Measurements from ENCODE around the gene ERN2. TPM values are rescaled to one million over a fixed set of nuclear protein-coding genes. Genes with fewer than 3 reads are reported as not detected.

Gene ERN2
- total RNA-seq, 1 experiment from 2014 or later: not detected

DNA sequence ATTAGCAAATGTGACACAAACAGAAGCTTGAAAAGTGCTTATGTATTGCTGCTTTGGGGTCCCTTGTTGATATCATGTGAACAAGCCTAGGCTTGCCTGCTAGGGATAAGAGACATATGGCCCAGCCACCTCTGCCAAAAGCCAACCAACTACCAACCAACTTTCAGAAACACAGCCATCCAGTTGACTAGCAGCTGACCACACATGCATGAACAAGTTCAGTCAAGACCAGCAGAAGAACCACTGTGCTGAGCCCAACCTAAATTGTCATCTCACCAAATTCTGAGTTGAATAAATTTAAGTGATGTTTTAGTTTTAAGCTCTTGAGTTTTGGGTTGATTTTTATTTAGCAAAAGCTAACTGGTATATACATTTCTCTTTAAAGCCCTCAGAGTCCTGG lies 3.5 kb downstream of the ERN2 start:
- H3K36me3 ChIP-seq (ENCODE audit: insufficient read depth, low read length): no peaks in the 10 kb centered on the region
- no peaks in the 10 kb centered on the region for H4K20me1 ChIP-seq (ENCODE audit: insufficient read depth, low read depth, low read length)
- no peaks in the 10 kb centered on the region for H3K9me2 ChIP-seq (replicated peaks; ENCODE audit: insufficient read depth, low read length)
- DNase-seq: no peak
- no peak overlapping the region for H3K4me2 ChIP-seq (ENCODE audit: low read depth, low read length, poor library complexity, severe bottlenecking)
- no peak overlapping the region for H2AFZ ChIP-seq (ENCODE audit: low read length)
- no peaks in the 10 kb centered on the region for H3K4me1 ChIP-seq (ENCODE audit: low read length)
- peaks cover 12% of the 10 kb centered on the region for H3K9me3 ChIP-seq (ENCODE audit: low read length)
- H3K79me2 ChIP-seq (ENCODE audit: low read length): no peaks in the 10 kb centered on the region
- H3K9ac ChIP-seq (ENCODE audit: low read length): no peak overlapping the region
- no peaks in the 10 kb centered on the region for H3K27me3 ChIP-seq (ENCODE audit: low read length)
- H3K4me3 ChIP-seq (ENCODE audit: low read length): no peak overlapping the region
- H3K27ac ChIP-seq (ENCODE audit: low read length): no peak overlapping the region

DNA sequence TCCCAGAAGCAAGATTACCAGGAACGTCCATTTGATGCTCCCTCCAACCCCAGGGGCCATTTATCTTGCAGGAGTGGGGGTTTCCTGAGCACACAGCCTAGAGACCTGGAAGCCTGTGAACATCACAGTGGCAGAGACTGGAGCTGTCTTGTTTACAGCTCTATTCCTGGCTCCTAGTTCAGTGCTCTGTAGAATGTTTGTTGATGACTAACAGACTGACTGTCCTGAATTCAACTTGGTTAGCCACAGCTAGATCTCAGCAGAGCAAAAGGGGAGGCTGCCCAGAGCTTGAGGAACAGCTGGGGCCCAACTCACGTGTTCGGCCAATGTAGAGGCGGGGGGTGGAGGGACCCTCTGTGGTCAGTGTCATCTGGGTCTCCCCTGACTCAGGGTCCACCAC lies 6.6 kb downstream of the ERN2 start:
- peaks cover 12% of the 10 kb centered on the region for H3K9me3 ChIP-seq (ENCODE audit: low read length)
- H3K9me2 ChIP-seq (replicated peaks; ENCODE audit: insufficient read depth, low read length): no peaks in the 10 kb centered on the region
- H3K4me3 ChIP-seq (ENCODE audit: low read length): no peak overlapping the region
- H3K27ac ChIP-seq (ENCODE audit: low read length): no peak overlapping the region
- H4K20me1 ChIP-seq (ENCODE audit: insufficient read depth, low read depth, low read length): no peaks in the 10 kb centered on the region
- no peak overlapping the region for H3K9ac ChIP-seq (ENCODE audit: low read length)
- H2AFZ ChIP-seq (ENCODE audit: low read length): no peak overlapping the region
- no peaks in the 10 kb centered on the region for H3K79me2 ChIP-seq (ENCODE audit: low read length)
- H3K27me3 ChIP-seq (ENCODE audit: low read length): peaks cover 4% of the 10 kb centered on the region; the same call in 1 of the 2 replicates
- H3K4me2 ChIP-seq (ENCODE audit: low read depth, low read length, poor library complexity, severe bottlenecking): no peak overlapping the region
- H3K4me1 ChIP-seq (ENCODE audit: low read length): no peaks in the 10 kb centered on the region
- no peaks in the 10 kb centered on the region for H3K36me3 ChIP-seq (ENCODE audit: insufficient read depth, low read length)
- DNase-seq: no peak

DNA sequence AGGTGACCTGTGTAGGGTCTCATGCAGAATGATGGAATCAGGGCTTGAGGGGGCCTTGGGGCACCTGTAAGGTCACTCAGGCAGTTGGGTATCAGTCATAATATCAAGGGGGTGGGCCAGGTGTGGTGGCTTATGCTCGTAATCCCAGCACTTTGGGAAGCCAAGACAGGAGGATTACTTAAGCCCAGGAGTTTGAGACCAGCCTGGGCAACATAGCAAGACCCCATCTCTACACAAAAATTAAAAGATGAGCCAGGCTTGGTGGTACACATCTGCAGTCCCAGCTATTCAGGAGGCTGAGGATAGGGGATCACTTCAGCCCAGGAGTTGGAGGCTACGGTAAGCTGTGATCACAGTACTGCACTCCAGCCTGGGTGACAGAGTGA lies 7.5 kb downstream of the ERN2 start:
- no peak overlapping the region for H3K4me3 ChIP-seq (ENCODE audit: low read length)
- H4K20me1 ChIP-seq (ENCODE audit: insufficient read depth, low read depth, low read length): no peaks in the 10 kb centered on the region
- no peaks in the 10 kb centered on the region for H3K79me2 ChIP-seq (ENCODE audit: low read length)
- H3K9me3 ChIP-seq (ENCODE audit: low read length): peaks cover 12% of the 10 kb centered on the region
- no peaks in the 10 kb centered on the region for H3K9me2 ChIP-seq (replicated peaks; ENCODE audit: insufficient read depth, low read length)
- no peak overlapping the region for H3K4me2 ChIP-seq (ENCODE audit: low read depth, low read length, poor library complexity, severe bottlenecking)
- H2AFZ ChIP-seq (ENCODE audit: low read length): no peak overlapping the region
- H3K27me3 ChIP-seq (ENCODE audit: low read length): peaks cover 4% of the 10 kb centered on the region; the same call in 1 of the 2 replicates
- no peak overlapping the region for H3K27ac ChIP-seq (ENCODE audit: low read length)
- H3K36me3 ChIP-seq (ENCODE audit: insufficient read depth, low read length): no peaks in the 10 kb centered on the region
- peaks cover 3% of the 10 kb centered on the region; the same call in 1 of the 2 replicates for H3K4me1 ChIP-seq (ENCODE audit: low read length)
- no peak for DNase-seq
- H3K9ac ChIP-seq (ENCODE audit: low read length): no peak overlapping the region

DNA sequence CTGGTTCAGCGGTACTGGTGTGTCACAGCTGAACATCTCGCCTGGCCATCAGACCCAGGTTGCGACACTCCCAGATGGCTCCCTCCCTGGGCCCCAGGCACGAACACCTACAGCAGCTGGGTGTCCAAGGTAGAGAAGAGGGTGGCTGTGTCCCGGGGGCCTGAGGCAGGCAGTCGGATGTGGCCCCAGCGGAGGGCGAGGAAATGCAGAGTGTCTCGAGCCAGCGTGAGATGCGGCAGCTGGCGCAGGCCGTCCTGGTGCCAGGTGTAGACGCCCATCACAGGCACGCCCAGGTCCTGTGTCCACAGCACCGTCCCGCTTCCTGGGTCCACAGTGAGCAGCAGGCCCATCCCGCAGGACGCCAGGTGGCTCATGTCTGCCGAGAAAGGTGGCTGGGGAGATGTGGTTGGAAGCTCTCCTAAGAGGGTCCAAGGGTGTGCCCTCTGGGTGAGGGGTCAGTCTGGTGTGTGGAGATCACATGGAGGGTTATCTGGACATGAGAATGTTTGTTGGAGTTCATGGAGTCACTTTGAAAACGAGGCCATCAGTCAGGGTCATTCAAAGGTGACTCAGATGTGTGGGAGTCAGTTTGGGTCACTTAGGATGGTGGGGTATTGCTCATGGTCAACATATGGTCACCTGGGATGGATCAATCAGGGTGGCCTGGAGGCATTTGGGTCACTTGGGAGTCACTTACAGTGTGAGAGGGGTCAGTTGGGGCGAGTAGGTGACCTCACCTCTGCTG lies 8.1 kb downstream of the ERN2 start:
- DNase-seq: no peak
- peaks cover 4% of the 10 kb centered on the region; the same call in 1 of the 2 replicates for H3K27me3 ChIP-seq (ENCODE audit: low read length)
- H3K36me3 ChIP-seq (ENCODE audit: insufficient read depth, low read length): no peaks in the 10 kb centered on the region
- no peak overlapping the region for H3K4me3 ChIP-seq (ENCODE audit: low read length)
- no peak overlapping the region for H3K27ac ChIP-seq (ENCODE audit: low read length)
- H2AFZ ChIP-seq (ENCODE audit: low read length): no peak overlapping the region
- H3K4me1 ChIP-seq (ENCODE audit: low read length): peaks cover 3% of the 10 kb centered on the region; the same call in 1 of the 2 replicates
- H3K9ac ChIP-seq (ENCODE audit: low read length): no peak overlapping the region
- no peaks in the 10 kb centered on the region for H4K20me1 ChIP-seq (ENCODE audit: insufficient read depth, low read depth, low read length)
- H3K79me2 ChIP-seq (ENCODE audit: low read length): no peaks in the 10 kb centered on the region
- no peaks in the 10 kb centered on the region for H3K9me2 ChIP-seq (replicated peaks; ENCODE audit: insufficient read depth, low read length)
- H3K4me2 ChIP-seq (ENCODE audit: low read depth, low read length, poor library complexity, severe bottlenecking): no peak overlapping the region
- peaks cover 11% of the 10 kb centered on the region for H3K9me3 ChIP-seq (ENCODE audit: low read length)

DNA sequence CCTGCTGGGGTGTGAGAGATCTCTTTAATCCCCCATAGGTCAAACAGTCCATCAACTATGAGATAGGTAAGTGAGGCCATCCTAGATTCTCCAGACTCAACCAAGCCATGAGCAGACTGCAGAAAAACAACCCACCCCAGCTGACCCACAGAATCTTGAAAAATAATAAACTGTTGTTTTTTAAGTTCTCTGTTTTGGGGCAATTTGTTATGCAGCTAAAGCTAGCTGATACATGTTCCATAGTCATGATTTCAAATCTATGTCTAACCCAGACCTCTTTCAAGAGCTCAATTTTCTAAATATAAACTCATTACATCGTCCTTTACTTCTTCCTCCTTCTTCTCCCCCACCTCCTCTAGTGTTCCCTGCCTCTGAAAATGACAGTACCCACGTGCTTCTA lies 10.1 kb downstream of the ERN2 start:
- Histone ChIP-seq H3K9me3 (ENCODE audit: low read length) (no peaks in the 10 kb centered on the region), H3K27ac (ENCODE audit: low read length) (no peak overlapping the region), H3K36me3 (ENCODE audit: insufficient read depth, low read length) (no peaks in the 10 kb centered on the region), H3K27me3 (ENCODE audit: low read length) (peaks cover 4% of the 10 kb centered on the region; the same call in 1 of the 2 replicates), H3K4me3 (ENCODE audit: low read length) (no peak overlapping the region), H3K9ac (ENCODE audit: low read length) (no peak overlapping the region), H3K4me2 (ENCODE audit: low read depth, low read length, poor library complexity, severe bottlenecking) (no peak overlapping the region), H2AFZ (ENCODE audit: low read length) (no peak overlapping the region), H3K9me2 (replicated peaks; ENCODE audit: insufficient read depth, low read length) (no peaks in the 10 kb centered on the region), H4K20me1 (ENCODE audit: insufficient read depth, low read depth, low read length) (no peaks in the 10 kb centered on the region), H3K79me2 (ENCODE audit: low read length) (no peaks in the 10 kb centered on the region), H3K4me1 (ENCODE audit: low read length) (peaks cover 6% of the 10 kb centered on the region)
- no peak for DNase-seq

DNA sequence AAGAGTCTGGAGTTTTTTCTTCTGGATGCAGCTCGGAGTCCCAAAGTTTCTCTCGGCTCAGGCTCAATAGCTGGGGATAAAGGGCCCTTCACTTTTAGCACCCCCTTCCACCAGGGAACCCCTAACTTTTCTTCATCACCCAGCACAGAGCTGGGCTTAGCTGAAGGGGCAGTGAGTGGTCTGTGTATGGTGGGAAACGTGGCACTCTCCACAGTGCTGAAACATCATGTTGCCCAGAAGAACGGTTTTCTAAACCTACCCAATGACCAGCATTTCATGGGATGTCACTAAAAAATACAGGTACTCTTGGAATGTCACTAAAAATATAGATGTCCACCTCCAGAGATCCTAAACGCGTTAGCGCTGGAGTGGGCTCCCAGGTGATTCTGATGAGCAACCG lies 12.0 kb downstream of the ERN2 start:
- H3K27me3 ChIP-seq (ENCODE audit: low read length): peaks cover 4% of the 10 kb centered on the region; the same call in 1 of the 2 replicates
- H3K9me3 ChIP-seq (ENCODE audit: low read length): no peaks in the 10 kb centered on the region
- no peaks in the 10 kb centered on the region for H3K79me2 ChIP-seq (ENCODE audit: low read length)
- no peaks in the 10 kb centered on the region for H3K9me2 ChIP-seq (replicated peaks; ENCODE audit: insufficient read depth, low read length)
- H3K9ac ChIP-seq (ENCODE audit: low read length): no peak overlapping the region
- no peak overlapping the region for H3K4me2 ChIP-seq (ENCODE audit: low read depth, low read length, poor library complexity, severe bottlenecking)
- H3K36me3 ChIP-seq (ENCODE audit: insufficient read depth, low read length): no peaks in the 10 kb centered on the region
- no peak overlapping the region for H3K4me3 ChIP-seq (ENCODE audit: low read length)
- H2AFZ ChIP-seq (ENCODE audit: low read length): no peak overlapping the region
- H4K20me1 ChIP-seq (ENCODE audit: insufficient read depth, low read depth, low read length): no peaks in the 10 kb centered on the region
- H3K27ac ChIP-seq (ENCODE audit: low read length): no peak overlapping the region
- DNase-seq: no peak
- peaks cover 6% of the 10 kb centered on the region for H3K4me1 ChIP-seq (ENCODE audit: low read length)

DNA sequence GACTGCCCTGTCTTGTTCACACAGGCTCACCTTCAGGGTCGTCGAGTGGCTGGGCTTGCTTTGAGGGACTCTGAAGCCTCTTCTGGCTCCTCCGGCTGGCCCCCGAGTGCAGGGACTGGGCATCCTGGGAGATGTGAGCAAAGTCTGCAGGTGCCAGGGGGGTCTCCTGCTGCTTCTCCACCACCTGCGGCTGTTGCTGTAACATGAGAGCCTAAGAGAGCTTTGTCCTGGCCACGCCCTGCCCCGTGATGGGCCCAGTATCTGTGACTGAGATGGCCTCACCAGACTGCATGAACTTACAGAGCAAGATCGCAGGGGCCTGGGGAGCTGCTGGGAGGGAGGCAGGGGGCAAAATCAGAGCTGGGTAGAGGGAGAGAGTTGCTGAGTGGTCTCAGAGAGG lies 12.5 kb downstream of the ERN2 start:
- DNase-seq: no peak
- H3K9me3 ChIP-seq (ENCODE audit: low read length): no peaks in the 10 kb centered on the region
- H3K4me2 ChIP-seq (ENCODE audit: low read depth, low read length, poor library complexity, severe bottlenecking): no peak overlapping the region
- H4K20me1 ChIP-seq (ENCODE audit: insufficient read depth, low read depth, low read length): no peaks in the 10 kb centered on the region
- H3K9me2 ChIP-seq (replicated peaks; ENCODE audit: insufficient read depth, low read length): no peaks in the 10 kb centered on the region
- H2AFZ ChIP-seq (ENCODE audit: low read length): no peak overlapping the region
- H3K9ac ChIP-seq (ENCODE audit: low read length): no peak overlapping the region
- no peaks in the 10 kb centered on the region for H3K36me3 ChIP-seq (ENCODE audit: insufficient read depth, low read length)
- peaks cover 6% of the 10 kb centered on the region for H3K4me1 ChIP-seq (ENCODE audit: low read length)
- H3K4me3 ChIP-seq (ENCODE audit: low read length): no peak overlapping the region
- H3K27me3 ChIP-seq (ENCODE audit: low read length): peaks cover 4% of the 10 kb centered on the region; the same call in 1 of the 2 replicates
- no peaks in the 10 kb centered on the region for H3K79me2 ChIP-seq (ENCODE audit: low read length)
- H3K27ac ChIP-seq (ENCODE audit: low read length): no peak overlapping the region

DNA sequence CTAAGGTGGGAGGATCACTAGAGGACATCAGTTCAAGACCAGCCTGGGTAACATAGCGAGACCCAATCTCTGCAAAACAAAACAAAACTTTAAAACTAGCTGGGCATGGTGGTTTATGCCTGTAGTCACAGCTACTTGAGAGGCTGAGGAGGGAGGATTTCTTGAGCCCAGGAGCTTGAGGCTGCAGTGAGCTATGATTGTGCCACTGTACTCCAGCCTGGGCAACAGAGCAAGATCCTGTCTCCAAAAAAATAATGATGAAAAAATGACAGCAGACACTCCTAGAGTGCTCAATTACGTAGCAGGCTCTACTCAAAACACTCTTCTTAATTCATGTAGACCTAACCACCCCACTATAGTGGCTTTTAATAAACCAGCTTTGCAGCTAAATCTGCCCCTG lies 12.9 kb downstream of the ERN2 start:
- Histone ChIP-seq H3K9me3 (ENCODE audit: low read length) (no peaks in the 10 kb centered on the region), H3K4me2 (ENCODE audit: low read depth, low read length, poor library complexity, severe bottlenecking) (no peak overlapping the region), H3K36me3 (ENCODE audit: insufficient read depth, low read length) (no peaks in the 10 kb centered on the region), H3K4me3 (ENCODE audit: low read length) (no peak overlapping the region), H3K9ac (ENCODE audit: low read length) (no peak overlapping the region), H4K20me1 (ENCODE audit: insufficient read depth, low read depth, low read length) (no peaks in the 10 kb centered on the region), H3K9me2 (replicated peaks; ENCODE audit: insufficient read depth, low read length) (no peaks in the 10 kb centered on the region), H3K27ac (ENCODE audit: low read length) (no peak overlapping the region), H3K4me1 (ENCODE audit: low read length) (peaks cover 6% of the 10 kb centered on the region), H2AFZ (ENCODE audit: low read length) (no peak overlapping the region), H3K27me3 (ENCODE audit: low read length) (peaks cover 4% of the 10 kb centered on the region; the same call in 1 of the 2 replicates), H3K79me2 (ENCODE audit: low read length) (no peaks in the 10 kb centered on the region)
- no peak for DNase-seq
